SW480 (cell line): ENCODE measurements around the gene EPHA10.

Experiments
- DNase-seq: peaks from one replicate; pipeline ENCODE4 v3.0.0-alpha.2; 2016; ENCODE audit warnings: low spot score

The EPHA10 gene

GRCh38 chr1:37734629-37735591 is 30.0 kb downstream of the EPHA10 start:
- no peak for DNase-seq

- peak; percentile 37 for DNase-seq
Observed at GRCh38 chr1:37732111-37732780, 32.7 kb downstream of the EPHA10 start.

- DNase-seq = no peak
Observed at GRCh38 chr1:37731312-37732019, 33.5 kb downstream of the EPHA10 start.

GRCh38 chr1:37730376-37730775 is 34.5 kb downstream of the EPHA10 start:
- DNase-seq = no peak

- DNase-seq = no peak
Observed at GRCh38 chr1:37728416-37728815, 36.5 kb downstream of the EPHA10 start.

GRCh38 chr1:37726751-37727585 is 38.0 kb downstream of the EPHA10 start:
- no peak for DNase-seq

- no peak for DNase-seq
Observed at GRCh38 chr1:37725851-37726613, 38.9 kb downstream of the EPHA10 start.

GRCh38 chr1:37724575-37724974 is 40.3 kb downstream of the EPHA10 start:
- DNase-seq = no peak

- no peak for DNase-seq
Observed at GRCh38 chr1:37723390-37724078, 41.4 kb downstream of the EPHA10 start.

GRCh38 chr1:37723072-37723389 is 41.9 kb downstream of the EPHA10 start:
- DNase-seq = no peak

- no peak for DNase-seq
Observed at GRCh38 chr1:37722181-37723071, 42.5 kb downstream of the EPHA10 start.

- DNase-seq = no peak
Observed at GRCh38 chr1:37721565-37721964, 43.4 kb downstream of the EPHA10 start.

GRCh38 chr1:37720231-37721130 is 44.4 kb downstream of the EPHA10 start:
- DNase-seq = no peak

GRCh38 chr1:37719572-37720195 is 45.2 kb downstream of the EPHA10 start:
- no peak for DNase-seq

GRCh38 chr1:37718901-37719571 is 45.9 kb downstream of the EPHA10 start:
- DNase-seq = peak; percentile 22

- no peak for DNase-seq
Observed at GRCh38 chr1:37718181-37718900, 46.6 kb downstream of the EPHA10 start.

- no peak for DNase-seq
Observed at GRCh38 chr1:37717631-37718030, 47.3 kb downstream of the EPHA10 start.
